Right cardiac atrium (tissue), 5 donors: Measurements from ENCODE around the gene ATP5MC3. TPM values are rescaled to one million over a fixed set of nuclear protein-coding genes. Genes with fewer than 3 reads are reported as not detected.

Experiments used
- ATAC-seq, 2 donors: fragments of 200-7000 bp; cut with Tn5 transposase; one replicate each; pipeline versions ENCODE4 v1.8.0 to v1.9.1; 2020; ENCODE audit warnings: moderate library complexity in 2 of 2, mild to moderate bottlenecking in 1 of 2
- DNase-seq, 3 donors: peaks; one replicate each; pipeline ENCODE4 v3.0.0-alpha.2; 2020
- H3K27ac ChIP-seq: one replicate; pipeline ENCODE4 v1.5.1; 2013; ENCODE audit warnings: mild to moderate bottlenecking, low read length, control low read depth, moderate library complexity
- H3K27me3 ChIP-seq: one replicate; pipeline ENCODE4 v1.6.1; 2013; ENCODE audit not compliant: control insufficient read depth, insufficient read depth
- H3K4me1 ChIP-seq: one replicate; pipeline ENCODE4 v1.6.1; 2013; ENCODE audit warnings: low read length; ENCODE audit not compliant: control insufficient read depth, insufficient read depth
- H3K4me3 ChIP-seq: one replicate; pipeline ENCODE4 v1.5.1; 2013; ENCODE audit warnings: low read length, control low read depth
- H3K9me3 ChIP-seq: one replicate; pipeline ENCODE4 v1.6.1; 2013; ENCODE audit warnings: low read length; ENCODE audit not compliant: control insufficient read depth
- WGBS: extraction: QIAGEN DNeasy Blood & Tissue Kit; methylation state at CpG from one replicate; pipeline ENCODE4 v1.1.7; 2013; 5-methylcytosine and 5-hydroxymethylcytosine counted together
- intact Hi-C, 4 donors: fragments of 100-400 bp; cut with DNase I; formaldehyde crosslinking; loops; one replicate each; pipeline versions ENCODE4 v1.11.0 to v1.14.0; 2022 to 2023
- polyA plus RNA-seq: library from polyadenylated mRNA; stranded (reverse); fragments of 200-250 nt; gene quantifications from one replicate; pipeline ENCODE4 v1.2.3, GENCODE V29; 2013
- total RNA-seq, 4 donors: library from RNA; stranded (reverse); fragmentation: NEBNext Ultra II Directional; extraction: Animal tissue kit (Norgen Biotek cat#: 25700); gene quantifications; one replicate each; pipeline ENCODE4 v1.2.1, GENCODE V29; 2021
- donor health status: healthy with polysubstance abuse.
- donor health status: DM: no; HTN: yes; CAD: no.
- donor health status: DM: no; HTN: no; CAD: no.
- donor health status: DM: no; HTN: yes; CAD: no; lungs with severe emphysema.
- donor health status: DM: yes; HTN: yes; CAD: no.

The ATP5MC3 gene
- total and polyA plus RNA-seq, 5 donors: 737 to 1,357 (median 863) TPM

GRCh38 chr2:175167792-175168563 is 13.5 kb downstream of the ATP5MC3 start, which contains the start of gene ATF2:
Gene ATF2, minus strand, starts transcription at chr2:175168203. Its CDS starts 31,760 bp downstream, at chr2:175136443.
- DNase-seq (peak; percentile 99), ATAC-seq (peak; percentile 99)
- Histone ChIP-seq H3K9me3 (no peaks in the 10 kb centered on the region), H3K4me1 (no peaks in the 10 kb centered on the region), H3K4me3 (peak within 1 kb of the TSS; percentile 94), H3K27ac (peak within 1 kb of the TSS; percentile 98), H3K27me3 (no peaks in the 10 kb centered on the region)
- intact Hi-C loops: no loop called here
- WGBS: under 1% methylated on average over 56 of the region's 56 CpGs

- ATAC-seq (peak; percentile 5 to 18), DNase-seq (peak; percentile 40 to 77 (median 71))
- intact Hi-C loops: no loop called here
Measured at GRCh38 chr2:175167076-175167791, 14.3 kb downstream of the ATP5MC3 start.

DNA sequence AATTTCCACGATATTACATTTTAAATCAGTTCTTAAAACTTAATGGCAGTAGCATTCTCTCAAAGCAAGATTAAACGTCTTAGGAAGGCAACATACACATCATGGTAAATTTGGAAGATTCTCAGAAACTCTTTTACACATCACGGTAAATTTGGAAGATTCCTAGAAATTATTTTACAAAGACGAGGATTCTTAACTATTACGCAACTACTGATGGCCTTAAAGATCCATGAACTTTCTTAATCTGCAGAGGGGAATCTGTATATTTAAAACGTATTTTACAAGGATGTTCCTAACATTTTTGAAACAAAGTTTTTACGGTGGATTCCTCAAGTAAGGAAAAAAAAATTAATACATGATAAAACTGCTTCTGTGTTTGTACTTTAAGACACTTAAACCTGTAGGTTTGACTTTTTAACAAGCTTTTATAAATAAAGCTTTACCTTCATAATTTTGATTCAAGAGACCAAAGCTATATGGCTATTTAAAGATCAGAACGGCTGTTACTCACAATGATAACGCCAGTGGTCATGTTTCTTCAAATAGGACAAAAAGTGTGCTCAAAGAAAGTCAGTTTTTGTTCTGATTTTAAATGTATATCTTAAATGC is 15.2 kb downstream of the ATP5MC3 start:
- DNase-seq (no peak), ATAC-seq (no peak)
- no peaks in the 10 kb centered on the region for H3K4me1 ChIP-seq
- 43% methylated on average over 9 of the region's 9 CpGs for WGBS
- no peaks in the 10 kb centered on the region for H3K9me3 ChIP-seq
- H3K27ac ChIP-seq: no peak overlapping the region
- no peaks in the 10 kb centered on the region for H3K27me3 ChIP-seq
- H3K4me3 ChIP-seq: peak overlapping the region; percentile 71
- intact Hi-C loops: no loop called here

More at GRCh38 chr2:175167076-175167791, 14.3 kb downstream of the ATP5MC3 start:
- under 1% methylated on average over 32 of the region's 32 CpGs for WGBS
- no peaks in the 10 kb centered on the region for H3K27me3 ChIP-seq
- H3K9me3 ChIP-seq: no peaks in the 10 kb centered on the region
- peak overlapping the region; percentile 71 for H3K4me3 ChIP-seq
- no peaks in the 10 kb centered on the region for H3K4me1 ChIP-seq
- peak overlapping the region; percentile 91 for H3K27ac ChIP-seq

DNA sequence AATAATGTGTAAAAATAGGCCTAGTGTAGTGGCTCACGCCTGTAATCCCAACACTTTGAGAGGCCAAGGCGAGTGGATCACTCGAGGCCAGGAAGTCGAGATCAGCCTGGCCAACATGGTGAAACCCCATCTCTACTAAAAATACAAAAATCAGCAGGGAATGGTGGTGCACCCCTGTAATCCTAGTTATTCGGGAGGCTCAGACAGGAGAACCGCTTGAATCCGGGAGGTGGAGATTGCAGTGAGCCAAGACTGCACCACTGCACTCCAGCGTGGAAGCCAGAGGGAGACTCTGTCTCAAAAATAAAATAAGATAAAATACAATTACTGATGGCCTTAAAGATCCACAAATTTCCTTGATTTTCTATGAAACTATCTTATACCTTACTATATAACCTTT is 17.3 kb downstream of the ATP5MC3 start:
- H3K4me3 ChIP-seq: no peak overlapping the region
- DNase-seq (no peak), ATAC-seq (no peak)
- no peak overlapping the region for H3K27ac ChIP-seq
- 95% methylated on average over 8 of the region's 8 CpGs for WGBS
- no peaks in the 10 kb centered on the region for H3K4me1 ChIP-seq
- intact Hi-C loops: no loop called here
- no peaks in the 10 kb centered on the region for H3K27me3 ChIP-seq
- H3K9me3 ChIP-seq: no peaks in the 10 kb centered on the region

- Histone ChIP-seq H3K27me3 (no peaks in the 10 kb centered on the region), H3K4me1 (peaks cover 7% of the 10 kb centered on the region), H3K9me3 (no peaks in the 10 kb centered on the region), H3K4me3 (no peak overlapping the region), H3K27ac (no peak overlapping the region)
- WGBS: 93% methylated on average over 4 of the region's 4 CpGs
- intact Hi-C loops: no loop called here
- ATAC-seq: no peak
- DNase-seq: no peak
Measured at GRCh38 chr2:175158894-175159293, 22.6 kb downstream of the ATP5MC3 start.

- intact Hi-C loops: no loop called here
- ATAC-seq: no peak
- peaks cover 7% of the 10 kb centered on the region for H3K4me1 ChIP-seq
- no peak for DNase-seq
- H3K9me3 ChIP-seq: no peaks in the 10 kb centered on the region
- no peak overlapping the region for H3K4me3 ChIP-seq
- H3K27ac ChIP-seq: no peak overlapping the region
- H3K27me3 ChIP-seq: no peaks in the 10 kb centered on the region
- 72% methylated on average over 5 of the region's 5 CpGs for WGBS
Measured at GRCh38 chr2:175156534-175156933, 25.0 kb downstream of the ATP5MC3 start.

DNA sequence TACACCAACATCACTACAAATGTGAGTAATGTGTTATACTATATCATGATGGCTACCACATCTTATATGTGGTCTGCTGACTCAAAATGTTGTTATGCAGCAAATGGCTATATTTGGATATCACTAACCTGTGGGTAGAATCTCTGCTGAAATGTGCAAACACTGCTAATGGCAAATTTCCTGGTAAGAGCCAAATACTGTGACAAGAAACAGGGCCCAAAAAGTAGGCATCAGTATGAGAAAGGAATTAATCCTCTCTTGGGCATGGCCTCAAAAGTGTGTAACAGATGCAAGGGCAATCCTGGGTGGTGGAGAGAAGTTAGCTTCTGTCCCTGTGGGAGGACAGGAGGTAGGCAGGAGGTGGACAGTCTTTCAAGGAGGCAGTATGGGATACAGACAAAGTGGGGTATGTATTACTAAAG is 26.8 kb downstream of the ATP5MC3 start:
- H3K4me1 ChIP-seq: peaks cover 7% of the 10 kb centered on the region
- DNase-seq: no peak
- ATAC-seq: no peak

DNA sequence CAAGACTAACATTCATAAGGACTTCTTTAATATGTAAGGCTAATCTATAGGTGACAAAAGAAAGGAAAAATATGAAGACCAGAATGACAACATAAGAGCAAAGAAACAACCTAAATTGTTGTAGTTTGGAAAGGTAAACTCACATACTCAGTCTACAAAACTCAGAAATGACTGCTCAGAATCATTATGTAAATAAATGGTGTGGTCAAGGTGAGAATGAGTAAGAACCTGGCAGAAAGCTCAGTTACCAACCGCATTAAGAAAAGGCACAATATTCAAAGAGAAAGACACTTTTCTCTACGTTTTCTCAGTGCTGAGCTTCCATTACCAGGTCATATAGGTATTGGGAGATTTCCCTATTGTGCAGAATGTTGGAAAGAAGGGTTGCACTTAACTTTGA is 29.3 kb downstream of the ATP5MC3 start:
- intact Hi-C loops: no loop called here
- no peak overlapping the region for H3K27ac ChIP-seq
- no peaks in the 10 kb centered on the region for H3K9me3 ChIP-seq
- H3K4me1 ChIP-seq: peaks cover 6% of the 10 kb centered on the region
- DNase-seq: no peak
- no peaks in the 10 kb centered on the region for H3K27me3 ChIP-seq
- H3K4me3 ChIP-seq: no peak overlapping the region
- ATAC-seq: no peak
- WGBS: 90% methylated on average over 2 of the region's 2 CpGs

More for the DNA sequence above, 26.8 kb downstream of the ATP5MC3 start:
- intact Hi-C loops: no loop called here
- no peaks in the 10 kb centered on the region for H3K9me3 ChIP-seq
- H3K4me3 ChIP-seq: no peak overlapping the region
- no peaks in the 10 kb centered on the region for H3K27me3 ChIP-seq
- no peak overlapping the region for H3K27ac ChIP-seq

DNA sequence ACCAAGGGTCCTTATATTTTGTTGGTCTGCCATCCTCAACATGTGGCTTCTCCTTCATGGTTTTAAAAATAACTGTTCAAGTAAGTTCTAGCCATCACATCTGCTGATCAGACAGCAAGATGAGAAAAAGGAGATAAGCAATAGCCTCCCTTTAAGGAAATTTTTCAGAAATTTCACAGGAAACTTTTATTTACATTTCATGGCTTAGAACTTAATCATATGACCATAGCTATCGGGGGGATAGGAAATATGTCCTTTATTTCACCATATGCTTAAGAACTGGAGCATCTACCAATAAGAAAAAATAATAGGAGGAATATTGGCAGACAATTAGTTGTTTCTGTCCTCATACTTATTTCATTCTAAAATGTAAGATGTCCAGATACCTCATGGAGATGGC is 29.7 kb downstream of the ATP5MC3 start:
- H3K27me3 ChIP-seq: no peaks in the 10 kb centered on the region
- H3K27ac ChIP-seq: no peak overlapping the region
- no peaks in the 10 kb centered on the region for H3K9me3 ChIP-seq
- DNase-seq: no peak
- peaks cover 6% of the 10 kb centered on the region for H3K4me1 ChIP-seq
- 87% methylated on average over 1 of the region's 1 CpG for WGBS
- intact Hi-C loops: no loop called here
- no peak for ATAC-seq
- H3K4me3 ChIP-seq: no peak overlapping the region

DNA sequence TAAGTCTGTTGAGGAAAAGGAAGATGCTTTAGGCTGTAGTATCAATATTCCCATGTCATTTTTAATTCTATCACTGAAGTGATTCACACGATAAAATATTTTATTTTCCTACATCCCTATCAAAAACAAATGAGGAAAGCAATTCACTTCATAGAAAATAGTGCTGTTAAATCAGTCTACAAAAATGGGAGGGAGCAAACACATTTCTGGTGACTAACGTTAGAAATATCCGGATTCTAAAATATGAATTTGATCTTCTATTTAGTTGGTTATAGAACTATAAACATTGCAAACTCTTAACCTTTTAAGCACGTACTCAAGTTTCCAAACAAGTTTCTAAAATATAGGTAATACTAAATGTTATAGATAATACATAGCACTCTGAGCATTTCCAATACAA is 34.3 kb downstream of the ATP5MC3 start:
- intact Hi-C loops: no loop called here
- ATAC-seq: no peak
- no peak for DNase-seq
- WGBS: 63% methylated on average over 4 of the region's 4 CpGs
- Histone ChIP-seq H3K27me3 (no peaks in the 10 kb centered on the region), H3K4me3 (no peak overlapping the region), H3K4me1 (peaks cover 5% of the 10 kb centered on the region), H3K27ac (no peak overlapping the region), H3K9me3 (no peaks in the 10 kb centered on the region)

DNA sequence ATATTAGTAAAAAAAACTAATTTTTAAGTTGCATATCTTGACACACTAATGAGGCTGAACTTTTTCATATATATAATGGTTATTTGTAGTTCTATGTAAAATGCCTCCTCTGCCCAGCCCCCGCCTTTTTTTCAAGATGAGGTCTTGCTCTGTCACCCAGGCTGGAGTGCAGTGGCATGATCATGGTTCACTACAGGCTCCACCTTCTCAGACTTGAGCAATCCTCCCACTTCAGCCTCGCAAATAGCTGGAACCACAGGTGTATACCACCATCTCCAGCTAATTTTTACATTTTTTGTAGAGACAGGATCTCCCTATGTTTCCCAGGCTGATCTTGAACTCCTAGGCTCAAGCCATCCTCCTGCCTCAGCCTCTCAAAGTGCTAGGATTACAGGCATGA is 37.8 kb downstream of the ATP5MC3 start:
- H3K27ac ChIP-seq: no peak overlapping the region
- no peak overlapping the region for H3K4me3 ChIP-seq
- no peak for DNase-seq
- no peak for ATAC-seq
- intact Hi-C loops: no loop called here
- H3K27me3 ChIP-seq: no peaks in the 10 kb centered on the region
- H3K9me3 ChIP-seq: no peaks in the 10 kb centered on the region
- peaks cover 6% of the 10 kb centered on the region for H3K4me1 ChIP-seq
- WGBS: 98% methylated on average over 2 of the region's 2 CpGs
